H1 (cell line): ENCODE measurements around the gene ZNF180. TPM values are rescaled to one million over a fixed set of nuclear protein-coding genes. Genes with fewer than 3 reads are reported as not detected.

Experiments used
- CTCF ChIA-PET: fragments of 300-600 bp; sonication (Branson Sonifier 250); formaldehyde crosslinking; loops from one replicate; lab custom pipeline; 2021; ENCODE audit not compliant: partially characterized antibody; lab: Charles Lee
- POLR2A ChIA-PET: fragments of 300-600 bp; sonication (Branson Sonifier 250); formaldehyde crosslinking; loops from one replicate; lab custom pipeline; 2021; ENCODE audit warnings: inconsistent platforms; ENCODE audit not compliant: partially characterized antibody; lab: Charles Lee
- DNase-seq, 2 experiments: peaks; one replicate each; pipeline versions ENCODE4 v3.0.0 to v3.0.0-alpha.2; 2010 to 2022; ENCODE audit warnings: low spot score in 2 of 2, low read depth in 1 of 2, mixed read lengths in 1 of 2
- FAIRE-seq: peaks from 2 replicates; lab custom pipeline; 2011; peaks lifted over from hg19 to GRCh38; lab: Jason Lieb, UNC
- H2AFZ ChIP-seq: 2 replicates; pipeline ENCODE4 v1.8.1; 2012; ENCODE audit warnings: low read length, inconsistent platforms
- H2AK5ac ChIP-seq: 2 replicates; pipeline ENCODE4 v1.6.1; 2013; ENCODE audit warnings: low read depth, low read length
- H2BK120ac ChIP-seq: replicated peaks from 2 replicates; pipeline ENCODE3; 2013; ENCODE audit warnings: low read depth, low read length, inconsistent platforms
- H2BK12ac ChIP-seq: 2 replicates; pipeline ENCODE4 v1.6.1; 2013; ENCODE audit warnings: low read depth, low read length
- H2BK15ac ChIP-seq: 2 replicates; pipeline ENCODE4 v1.6.1; 2013; ENCODE audit warnings: low read length
- H2BK20ac ChIP-seq: 2 replicates; pipeline ENCODE4 v1.6.1; 2013; ENCODE audit warnings: low read length
- H2BK5ac ChIP-seq: 2 replicates; pipeline ENCODE4 v1.6.1; 2013; ENCODE audit warnings: low read depth, low read length
- H3K14ac ChIP-seq: 2 replicates; pipeline ENCODE4 v1.6.1; 2013; ENCODE audit warnings: inconsistent platforms; ENCODE audit not compliant: insufficient read length
- H3K18ac ChIP-seq: 2 replicates; pipeline ENCODE4 v1.6.1; 2013; ENCODE audit warnings: low read length; ENCODE audit errors: extremely low read depth
- H3K23ac ChIP-seq: 2 replicates; pipeline ENCODE4 v1.6.1; 2013; ENCODE audit warnings: inconsistent platforms; ENCODE audit not compliant: insufficient read length
- H3K23me2 ChIP-seq: 2 replicates; pipeline ENCODE4 v1.6.1; 2013; ENCODE audit warnings: low read depth, low read length
- H3K27ac ChIP-seq: 2 replicates; pipeline ENCODE4 v1.6.1; 2011; ENCODE audit warnings: low read depth, low read length, inconsistent platforms
- H3K27me3 ChIP-seq, 4 experiments: replicated peaks in 1 of 4; 1 replicate in 1 of 4; 2 replicates in 3 of 4; pipeline versions ENCODE4 v1.6.1 to v1.8.1; 2011 to 2013; ENCODE audit warnings: low read length in 3 of 4, mild to moderate bottlenecking in 3 of 4, inconsistent platforms in 2 of 4, mixed read lengths in 2 of 4, moderate library complexity in 1 of 4; ENCODE audit not compliant: control insufficient read depth in 3 of 4, insufficient read depth in 3 of 4; ENCODE audit errors: extremely low read depth in 1 of 4
- H3K36me3 ChIP-seq, 4 experiments: 2 replicates each; pipeline versions ENCODE4 v1.6.1 to v1.8.1; 2011 to 2013; ENCODE audit warnings: mild to moderate bottlenecking in 4 of 4, low read length in 3 of 4, moderate library complexity in 2 of 4, control low read depth in 1 of 4, inconsistent platforms in 1 of 4; ENCODE audit not compliant: insufficient read depth in 4 of 4, control insufficient read depth in 2 of 4
- H3K4ac ChIP-seq: replicated peaks from 2 replicates; pipeline ENCODE3; 2013; ENCODE audit warnings: low read length, low read depth, mixed read lengths, inconsistent platforms; ENCODE audit not compliant: insufficient read length
- H3K4me1 ChIP-seq, 4 experiments: replicated peaks in 1 of 4; 1 replicate in 1 of 4; 2 replicates in 3 of 4; pipeline versions ENCODE4 v1.6.1 to v1.8.1; 2011 to 2013; ENCODE audit warnings: low read length in 3 of 4, inconsistent platforms in 2 of 4, mixed read lengths in 1 of 4; ENCODE audit not compliant: insufficient read depth in 4 of 4, control insufficient read depth in 3 of 4
- H3K4me2 ChIP-seq, 2 experiments: 2 replicates each; pipeline versions ENCODE4 v1.6.1 to v1.8.1; 2011 to 2013; ENCODE audit warnings: low read depth in 2 of 2, low read length in 2 of 2, control low read depth in 1 of 2, inconsistent platforms in 1 of 2, mild to moderate bottlenecking in 1 of 2; ENCODE audit not compliant: insufficient read depth in 1 of 2
- H3K4me3 ChIP-seq, 4 experiments: fragments of 200-600, 300-600 bp in 1 of 4; sonication (generic), shearing (Covaris generic), sonication (Bioruptor Twin) in 1 of 4; 2 replicates each; pipeline versions ENCODE4 v1.5.1 to v1.8.1; 2011 to 2016; ENCODE audit warnings: low read length in 4 of 4, low read depth in 3 of 4, control low read depth in 2 of 4, inconsistent platforms in 2 of 4, mild to moderate bottlenecking in 2 of 4, mixed read lengths in 1 of 4, moderate library complexity in 1 of 4; ENCODE audit not compliant: insufficient read depth in 2 of 4; ENCODE audit errors: extremely low read depth in 1 of 4
- H3K56ac ChIP-seq: replicated peaks from 2 replicates; pipeline ENCODE3; 2013; ENCODE audit warnings: low read depth, mild to moderate bottlenecking, mixed read lengths, low read length, inconsistent platforms; ENCODE audit not compliant: insufficient read length
- H3K79me1 ChIP-seq: 2 replicates; pipeline ENCODE4 v1.6.1; 2013; ENCODE audit warnings: low read depth, low read length, control low read depth
- H3K79me2 ChIP-seq, 2 experiments: 2 replicates each; pipeline versions ENCODE4 v1.6.1 to v1.8.1; 2012 to 2013; ENCODE audit warnings: low read length in 2 of 2, mild to moderate bottlenecking in 2 of 2, inconsistent platforms in 1 of 2; ENCODE audit not compliant: insufficient read depth in 2 of 2, control insufficient read depth in 1 of 2
- H3K9ac ChIP-seq, 4 experiments: replicated peaks in 1 of 4; 1 replicate in 1 of 4; 2 replicates in 3 of 4; pipeline versions ENCODE4 v1.6.1 to v1.8.1; 2011 to 2013; ENCODE audit warnings: low read depth in 3 of 4, low read length in 3 of 4, control low read depth in 2 of 4, mild to moderate bottlenecking in 2 of 4, moderate library complexity in 2 of 4, inconsistent platforms in 1 of 4; ENCODE audit errors: extremely low read depth in 1 of 4
- H3K9me3 ChIP-seq, 2 experiments: 2 replicates each; pipeline versions ENCODE4 v1.6.1 to v1.8.1; 2012 to 2013; ENCODE audit warnings: mild to moderate bottlenecking in 2 of 2, moderate library complexity in 2 of 2, control low read depth in 1 of 2, inconsistent platforms in 1 of 2, low read depth in 1 of 2, low read length in 1 of 2, mixed read lengths in 1 of 2; ENCODE audit not compliant: insufficient read depth in 2 of 2
- H4K20me1 ChIP-seq, 2 experiments: replicated peaks in 1 of 2; 2 replicates each; pipeline versions ENCODE3 to v1.8.1; 2011 to 2013; ENCODE audit warnings: inconsistent platforms in 2 of 2, low read length in 2 of 2, mild to moderate bottlenecking in 1 of 2; ENCODE audit not compliant: insufficient read depth in 2 of 2, control insufficient read depth in 1 of 2
- H4K5ac ChIP-seq: 2 replicates; pipeline ENCODE4 v1.6.1; 2013; ENCODE audit warnings: low read length, low read depth, mixed read lengths, inconsistent platforms; ENCODE audit not compliant: insufficient read length
- H4K8ac ChIP-seq: 2 replicates; pipeline ENCODE4 v1.8.0; 2013; ENCODE audit warnings: mild to moderate bottlenecking, moderate library complexity, low read length, inconsistent platforms; ENCODE audit not compliant: insufficient read depth; ENCODE audit errors: extremely low read depth
- H4K91ac ChIP-seq: replicated peaks from 2 replicates; pipeline ENCODE3; 2013; ENCODE audit warnings: low read length, mixed read lengths, inconsistent platforms; ENCODE audit not compliant: insufficient read length
- ASH2L ChIP-seq: fragments of 200-600, 300-600 bp; sonication (generic); IDR thresholded peaks from one replicate; pipeline ENCODE4 v1.7.1; 2017; ENCODE audit warnings: low read length
- CTCF ChIP-seq, 3 experiments: IDR thresholded peaks; 1 replicate in 2 of 3; 2 replicates in 1 of 3; pipeline versions ENCODE4 v1.5.1 to v1.6.1; 2011; ENCODE audit warnings: low read length in 3 of 3, mild to moderate bottlenecking in 3 of 3, inconsistent platforms in 2 of 3, low read depth in 1 of 3, moderate library complexity in 1 of 3; ENCODE audit not compliant: insufficient read depth in 1 of 3; ENCODE audit errors: control extremely low read depth in 1 of 3
- POLR2AphosphoS5 ChIP-seq: IDR thresholded peaks from 2 replicates; pipeline ENCODE4 v1.6.1; 2011; ENCODE audit warnings: low read depth, low read length
- RAD21 ChIP-seq, 2 experiments: IDR thresholded peaks in 1 of 2; conservative IDR thresholded peaks in 1 of 2; 2 replicates each; pipeline ENCODE4 v1.6.1; 2011; ENCODE audit warnings: low read depth in 2 of 2, low read length in 2 of 2, improper control_type of control experiment in 1 of 2, inconsistent platforms in 1 of 2, mild to moderate bottlenecking in 1 of 2, moderate library complexity in 1 of 2
- TAF1 ChIP-seq: IDR thresholded peaks from 2 replicates; pipeline ENCODE4 v1.6.1; 2011; ENCODE audit warnings: mild to moderate bottlenecking, low read depth, low read length
- WGBS, 2 experiments: shearing (Covaris generic) in 1 of 2; methylation state at CpG; one replicate each; pipeline versions ENCODE4 v1.1.6 to v1.1.7; 2013 to 2015; ENCODE audit warnings: low lambda C conversion rate in 2 of 2, mixed read lengths in 2 of 2, inconsistent platforms in 1 of 2, low coverage in 1 of 2, missing lambda C conversion rate in 1 of 2; ENCODE audit not compliant: insufficient replicate concordance in 2 of 2, insufficient coverage in 1 of 2, insufficient read length in 1 of 2; ENCODE audit errors: extremely low coverage in 1 of 2, missing lambda C conversion rate in 1 of 2; 5-methylcytosine and 5-hydroxymethylcytosine counted together
- polyA plus RNA-seq, 7 experiments: library from polyadenylated mRNA; depleted of rRNA in 3 of 7; stranded (reverse) in 5 of 7; unstranded in 2 of 7; fragments of >200 nt in 5 of 7; fragments of 200-250 nt in 2 of 7; gene quantifications; 1 replicate in 5 of 7; 2 replicates in 1 of 7; 4 replicates in 1 of 7; pipeline versions ENCODE4 v1.2.1 to v1.2.3, GENCODE V29; 2011 to 2013; ENCODE audit warnings: missing spikeins in 2 of 7, mixed read lengths in 2 of 7
- total RNA-seq: library from RNA; stranded (reverse); fragmentation: NEBNext Ultra II Directional; extraction: Animal tissue kit (Norgen Biotek cat#: 25700); gene quantifications from 2 replicates; pipeline ENCODE4 v1.2.1, GENCODE V29; 2021

The ZNF180 gene
- total and polyA plus RNA-seq, 2 of the 8 experiments (the other 6 are each of a cell fraction or from before 2014, with no cell fraction given): 1.3 to 8.5 TPM

DNA sequence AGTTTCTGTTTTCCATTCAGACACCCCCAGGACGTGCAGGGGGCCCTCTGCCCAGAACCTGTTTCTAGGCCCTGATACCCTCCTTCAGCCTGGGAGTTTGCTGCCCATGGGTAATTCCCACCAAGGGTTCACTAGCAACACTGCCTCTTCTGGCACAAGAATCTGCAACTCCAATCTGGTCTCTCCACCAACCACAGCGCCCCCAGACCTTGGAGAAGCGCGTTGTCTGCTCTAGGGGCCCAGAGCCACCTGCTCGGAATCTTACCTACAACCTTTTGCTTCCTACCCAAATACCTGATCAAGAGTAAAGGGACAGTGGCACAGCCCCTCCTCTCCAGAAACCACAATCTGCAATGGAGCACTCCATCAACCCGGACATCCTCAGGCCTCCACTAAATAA, 763 bp downstream of the ZNF180 start:
- peak in 1 of 2 experiments; percentile 9 for DNase-seq
- Histone ChIP-seq H3K4me1 (peaks cover 0 to 4% (median 0%) of the 10 kb centered on the region in 4 experiments; a peak in 2 of 7 replicates), H3K36me3 (peaks cover 3 to 28% (median 19%) of the 10 kb centered on the region in 4 experiments; a peak in 7 of 8 replicates), H3K14ac (no peak overlapping the region), H3K23ac (no peak overlapping the region), H2BK20ac (no peak overlapping the region), H3K9me3 (peaks cover 34 to 42% of the 10 kb centered on the region in 2 experiments), H3K18ac (peak overlapping the region; percentile 98), H2BK120ac (no peak overlapping the region), H4K91ac (no peak overlapping the region), H4K20me1 (no peaks in the 10 kb centered on the region), H2BK15ac (no peak overlapping the region), H2BK5ac (peak overlapping the region; percentile 69; the same call in 1 of the 2 replicates), H3K4me2 (peak overlapping the region; percentile 79 to 80), H3K79me1 (peaks cover 27% of the 10 kb centered on the region), H2BK12ac (0 out of 2 replicates have a peak overlapping the region, but pooled peaks have one; percentile 27)
- POLR2A ChIA-PET: interaction anchor here (1.0 to 2.1 kb wide), 5 partner anchors 143 to 388 kb away, joined by 3 to 8 read pairs (median 5); partner anchors contain the start of genes ZNF112, ZNF225 and ZNF233
- FAIRE-seq: no peak
- TF ChIP-seq RAD21 (IDR thresholded peaks at IDR 0.05 in 1 of 2, conservative IDR thresholded peaks at IDR 0.05 in 1 of 2; ENCODE audit: low read depth in 2 of 2, low read length in 2 of 2): peak; percentile 25 to 39; a peak in 3 of 4 replicates
- TF ChIP-seq TAF1: peak; percentile 1; the same call in 1 of the 2 replicates
- no peak for TF ChIP-seq ASH2L
- no peak for TF ChIP-seq POLR2AphosphoS5
- TF ChIP-seq CTCF (IDR thresholded peaks at IDR 0.05; ENCODE audit: control extremely low read depth in 1 of 3, insufficient read depth in 1 of 3, low read depth in 1 of 3, low read length in 3 of 3): peak; percentile 19 to 62 (median 36)
- TF ChIP-seq, all 59 proteins: peak for 3
- H3K79me2 ChIP-seq: peaks cover 21 to 37% of the 10 kb centered on the region in 2 experiments
- WGBS, 2 experiments: 21% methylated on average over 6 of the region's 6 CpGs; no CpG with 5 or more reads in 1 of the 2 experiments
- H2AK5ac ChIP-seq: no peak overlapping the region
- no peak overlapping the region for H3K4ac ChIP-seq
- H3K27ac ChIP-seq: 0 out of 2 replicates have a peak overlapping the region, but pooled peaks have one; percentile 40
- peaks cover 0 to 2% (median 0%) of the 10 kb centered on the region in 4 experiments; a peak in 1 of 7 replicates for H3K27me3 ChIP-seq
- peak overlapping the region; percentile 78 for H2AFZ ChIP-seq
- no peak overlapping the region for H4K5ac ChIP-seq
- H3K23me2 ChIP-seq: peaks cover 6% of the 10 kb centered on the region; the same call in 1 of the 2 replicates
- peak overlapping the region; percentile 81 to 97 (median 86) for H3K4me3 ChIP-seq
- CTCF ChIA-PET: interaction anchor here (0.6 to 1.3 kb wide), 8 partner anchors 8 to 264 kb away, joined by 3 to 4 read pairs (median 3); no protein-coding TSS in a partner anchor
- H4K8ac ChIP-seq: peak overlapping the region; percentile 77; the same call in 1 of the 2 replicates
- no peak overlapping the region for H3K56ac ChIP-seq
- peak overlapping the region in 3 of 4 experiments; percentile 63 to 79 (median 64); a peak in 6 of 7 replicates for H3K9ac ChIP-seq
